ENCODE results near the gene CAV2. TPM values are rescaled to one million over a fixed set of nuclear protein-coding genes. Genes with fewer than 3 reads are reported as not detected.

The CAV2 gene
- total and polyA plus RNA-seq, 2 of the 13 experiments (the other 11 are each of a cell fraction or from before 2014, with no cell fraction given), result 0.09 to 0.18 TPM

DNA sequence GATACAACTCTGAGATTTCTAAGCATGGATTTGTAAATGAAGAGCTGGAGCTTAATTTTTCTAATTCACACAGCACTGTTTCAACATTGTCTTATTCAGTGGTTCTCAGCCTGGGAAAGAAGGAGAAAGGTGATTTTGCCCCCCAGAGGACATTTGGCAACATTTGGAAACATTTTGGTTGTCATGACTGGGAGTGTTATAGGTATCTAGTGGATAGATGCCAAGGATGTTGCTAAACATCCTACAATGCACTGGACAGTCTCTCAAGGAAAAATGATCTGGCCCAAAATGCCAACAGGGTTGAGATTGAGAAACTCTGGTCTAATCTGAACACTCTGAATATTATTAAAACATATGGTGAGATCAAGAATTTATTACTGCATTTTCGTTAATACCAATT is 3.8 kb upstream of the CAV2 start:
- H3K9me3 ChIP-seq (ENCODE audit: low read length), result no peaks in the 10 kb centered on the region
- H3K9ac ChIP-seq (ENCODE audit: insufficient read depth, low read depth, low read length), result no peak overlapping the region
- H3K79me2 ChIP-seq (ENCODE audit: insufficient read depth, low read length), result no peaks in the 10 kb centered on the region
- no peak overlapping the region for H3K27ac ChIP-seq (ENCODE audit: extremely low read length, insufficient read depth, low read length)
- H3K4me1 ChIP-seq (ENCODE audit: insufficient read depth, low read length), result peaks cover 10% of the 10 kb centered on the region; the same call in 1 of the 2 replicates
- intact Hi-C loops (cut with micrococcal nuclease; ENCODE audit: unreplicated experiment), result no loop called here
- DNase-seq (ENCODE audit: low spot score) (no peak), ATAC-seq (no peak), FAIRE-seq (no peak)
- no peaks in the 10 kb centered on the region for H3K36me3 ChIP-seq (replicated peaks in 1 of 2; ENCODE audit: control insufficient read depth in 1 of 2, insufficient read depth in 2 of 2, low read length in 2 of 2)
- ChIA-PET CTCF (ENCODE audit: low intra/inter-chr PET ratio, low total read pairs) (no interaction called here), POLR2A (no interaction called here)
- WGBS (ENCODE audit: low lambda C conversion rate), result 0% methylated on average over 1 of the region's 1 CpG
- no peak overlapping the region for H3K4me3 ChIP-seq (replicated peaks in 1 of 3; ENCODE audit: insufficient read depth in 1 of 3, low read depth in 2 of 3, low read length in 3 of 3)
- BruUV-seq (replicated peaks), result no TSS peak
- no peaks in the 10 kb centered on the region for H4K20me1 ChIP-seq (ENCODE audit: insufficient read depth, low read length)
- H3K27me3 ChIP-seq (ENCODE audit: control insufficient read depth in 1 of 2, insufficient read depth in 2 of 2, low read length in 2 of 2), result peaks cover 2 to 15% of the 10 kb centered on the region in 2 experiments
- in situ Hi-C loops (cut with HindIII; ENCODE audit: extremely low pct_ligation_motif_present, low pct_unique_long_range_greater_than_20kb), result no loop called here
- no peak overlapping the region for H3K4me2 ChIP-seq (ENCODE audit: low read depth, low read length)
- TF ChIP-seq NPAS2 (CRISPR knock-in tag; IDR thresholded peaks at IDR 0.05; ENCODE audit: borderline replicate concordance), result no peak
- TF ChIP-seq U2AF2 (IDR thresholded peaks at IDR 0.05; ENCODE audit: low read depth, low read length), result no peak
- TF ChIP-seq RFXAP (CRISPR knock-in tag; IDR thresholded peaks at IDR 0.05; ENCODE audit: borderline replicate concordance), result no peak
- TF ChIP-seq, protein P1, sequence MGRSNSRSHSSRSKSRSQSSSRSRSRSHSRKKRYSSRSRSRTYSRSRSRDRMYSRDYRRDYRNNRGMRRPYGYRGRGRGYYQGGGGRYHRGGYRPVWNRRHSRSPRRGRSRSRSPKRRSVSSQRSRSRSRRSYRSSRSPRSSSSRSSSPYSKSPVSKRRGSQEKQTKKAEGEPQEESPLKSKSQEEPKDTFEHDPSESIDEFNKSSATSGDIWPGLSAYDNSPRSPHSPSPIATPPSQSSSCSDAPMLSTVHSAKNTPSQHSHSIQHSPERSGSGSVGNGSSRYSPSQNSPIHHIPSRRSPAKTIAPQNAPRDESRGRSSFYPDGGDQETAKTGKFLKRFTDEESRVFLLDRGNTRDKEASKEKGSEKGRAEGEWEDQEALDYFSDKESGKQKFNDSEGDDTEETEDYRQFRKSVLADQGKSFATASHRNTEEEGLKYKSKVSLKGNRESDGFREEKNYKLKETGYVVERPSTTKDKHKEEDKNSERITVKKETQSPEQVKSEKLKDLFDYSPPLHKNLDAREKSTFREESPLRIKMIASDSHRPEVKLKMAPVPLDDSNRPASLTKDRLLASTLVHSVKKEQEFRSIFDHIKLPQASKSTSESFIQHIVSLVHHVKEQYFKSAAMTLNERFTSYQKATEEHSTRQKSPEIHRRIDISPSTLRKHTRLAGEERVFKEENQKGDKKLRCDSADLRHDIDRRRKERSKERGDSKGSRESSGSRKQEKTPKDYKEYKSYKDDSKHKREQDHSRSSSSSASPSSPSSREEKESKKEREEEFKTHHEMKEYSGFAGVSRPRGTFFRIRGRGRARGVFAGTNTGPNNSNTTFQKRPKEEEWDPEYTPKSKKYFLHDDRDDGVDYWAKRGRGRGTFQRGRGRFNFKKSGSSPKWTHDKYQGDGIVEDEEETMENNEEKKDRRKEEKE (IDR thresholded peaks at IDR 0.05), result no peak
- no peak for TF ChIP-seq EED (CRISPR knock-in tag; IDR thresholded peaks at IDR 0.05)
- TF ChIP-seq ETV6 (CRISPR knock-in tag; conservative IDR thresholded peaks at IDR 0.05), result no peak
- no peak for TF ChIP-seq YY1 (IDR thresholded peaks at IDR 0.05; ENCODE audit: insufficient read depth, insufficient replicate concordance, low read depth, low read length)
- TF ChIP-seq ZNF160 (CRISPR knock-in tag; IDR thresholded peaks at IDR 0.05), result no peak
- TF ChIP-seq, protein P2, sequence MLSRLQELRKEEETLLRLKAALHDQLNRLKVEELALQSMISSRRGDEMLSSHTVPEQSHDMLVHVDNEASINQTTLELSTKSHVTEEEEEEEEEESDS (CRISPR knock-in tag; IDR thresholded peaks at IDR 0.05; ENCODE audit: borderline replicate concordance), result no peak
- H2AFZ ChIP-seq (ENCODE audit: low read length), result no peak overlapping the region

Data from HepG2 (cell line).